ENCODE data around the gene ESPNL.
A peak's percentile ranks its signal among the peaks of the same experiment; 100 is the strongest.

Gene ESPNL

GRCh38 chr2:238125127-238125885, 25.2 kb downstream of the ESPNL start:
- Mint-ChIP-seq H3K27me3 (no peaks in the 10 kb centered on the region), H3K9me3 (no peaks in the 10 kb centered on the region), H3K4me1 (peaks cover 3% of the 10 kb centered on the region), H3K36me3 (no peaks in the 10 kb centered on the region), H3K4me3 (no peak overlapping the region), H3K27ac (no peak overlapping the region)
- ATAC-seq: no peak

GRCh38 chr2:238126338-238126737, 26.2 kb downstream of the ESPNL start:
- Mint-ChIP-seq H3K27me3 (no peaks in the 10 kb centered on the region), H3K4me3 (no peak overlapping the region), H3K36me3 (no peaks in the 10 kb centered on the region), H3K27ac (no peak overlapping the region), H3K4me1 (no peaks in the 10 kb centered on the region), H3K9me3 (no peaks in the 10 kb centered on the region)
- no peak for ATAC-seq

GRCh38 chr2:238126775-238127164, 26.6 kb downstream of the ESPNL start:
- no peak for ATAC-seq
- no peak overlapping the region for H3K27ac Mint-ChIP-seq
- no peaks in the 10 kb centered on the region for H3K9me3 Mint-ChIP-seq
- H3K36me3 Mint-ChIP-seq: no peaks in the 10 kb centered on the region
- no peaks in the 10 kb centered on the region for H3K4me1 Mint-ChIP-seq
- H3K27me3 Mint-ChIP-seq: no peaks in the 10 kb centered on the region
- H3K4me3 Mint-ChIP-seq: no peak overlapping the region

- ATAC-seq: no peak
- Mint-ChIP-seq H3K27me3 (no peaks in the 10 kb centered on the region), H3K36me3 (no peaks in the 10 kb centered on the region), H3K4me3 (no peak overlapping the region), H3K27ac (no peak overlapping the region), H3K9me3 (no peaks in the 10 kb centered on the region), H3K4me1 (no peaks in the 10 kb centered on the region)
These were observed 27.3 kb downstream of the ESPNL start for GRCh38 chr2:238127165-238128060.

GRCh38 chr2:238128061-238128440, 27.9 kb downstream of the ESPNL start:
- Mint-ChIP-seq H3K4me3 (no peak overlapping the region), H3K27me3 (no peaks in the 10 kb centered on the region), H3K9me3 (no peaks in the 10 kb centered on the region), H3K36me3 (no peaks in the 10 kb centered on the region), H3K27ac (no peak overlapping the region), H3K4me1 (no peaks in the 10 kb centered on the region)
- ATAC-seq: no peak

- no peak overlapping the region for H3K4me3 Mint-ChIP-seq
- no peak overlapping the region for H3K27ac Mint-ChIP-seq
- ATAC-seq: peak; percentile 6
- H3K36me3 Mint-ChIP-seq: no peaks in the 10 kb centered on the region
- no peaks in the 10 kb centered on the region for H3K9me3 Mint-ChIP-seq
- peaks cover 2% of the 10 kb centered on the region for H3K4me1 Mint-ChIP-seq
- H3K27me3 Mint-ChIP-seq: no peaks in the 10 kb centered on the region
These were observed 28.4 kb downstream of the ESPNL start for GRCh38 chr2:238128534-238129001.

- ATAC-seq: no peak
- Mint-ChIP-seq H3K36me3 (no peaks in the 10 kb centered on the region), H3K27me3 (no peaks in the 10 kb centered on the region), H3K9me3 (no peaks in the 10 kb centered on the region), H3K27ac (no peak overlapping the region), H3K4me1 (peaks cover 4% of the 10 kb centered on the region), H3K4me3 (no peak overlapping the region)
These were observed 29.2 kb downstream of the ESPNL start for GRCh38 chr2:238129166-238130010.

GRCh38 chr2:238130111-238130695, 30.1 kb downstream of the ESPNL start:
- Mint-ChIP-seq H3K9me3 (no peaks in the 10 kb centered on the region), H3K4me1 (peaks cover 4% of the 10 kb centered on the region), H3K27me3 (no peaks in the 10 kb centered on the region), H3K36me3 (no peaks in the 10 kb centered on the region), H3K4me3 (no peak overlapping the region), H3K27ac (no peak overlapping the region)
- ATAC-seq: no peak

- Mint-ChIP-seq H3K4me1 (peaks cover 4% of the 10 kb centered on the region), H3K9me3 (no peaks in the 10 kb centered on the region), H3K27ac (no peak overlapping the region), H3K27me3 (no peaks in the 10 kb centered on the region), H3K36me3 (no peaks in the 10 kb centered on the region), H3K4me3 (no peak overlapping the region)
- no peak for ATAC-seq
These were observed 30.8 kb downstream of the ESPNL start for GRCh38 chr2:238130696-238131628.

- H3K4me3 Mint-ChIP-seq: no peak overlapping the region
- H3K27ac Mint-ChIP-seq: no peak overlapping the region
- H3K36me3 Mint-ChIP-seq: no peaks in the 10 kb centered on the region
- H3K27me3 Mint-ChIP-seq: no peaks in the 10 kb centered on the region
- peaks cover 4% of the 10 kb centered on the region for H3K4me1 Mint-ChIP-seq
- no peak for ATAC-seq
- no peaks in the 10 kb centered on the region for H3K9me3 Mint-ChIP-seq
These were observed 31.8 kb downstream of the ESPNL start for GRCh38 chr2:238131761-238132462.

- Mint-ChIP-seq H3K9me3 (no peaks in the 10 kb centered on the region), H3K36me3 (no peaks in the 10 kb centered on the region), H3K4me3 (no peak overlapping the region), H3K4me1 (peaks cover 7% of the 10 kb centered on the region), H3K27me3 (no peaks in the 10 kb centered on the region), H3K27ac (no peak overlapping the region)
- no peak for ATAC-seq
These were observed 32.6 kb downstream of the ESPNL start for GRCh38 chr2:238132463-238133450.

- ATAC-seq: no peak
- Mint-ChIP-seq H3K27me3 (no peaks in the 10 kb centered on the region), H3K9me3 (no peaks in the 10 kb centered on the region), H3K36me3 (no peaks in the 10 kb centered on the region), H3K4me1 (peaks cover 17% of the 10 kb centered on the region), H3K4me3 (no peak overlapping the region), H3K27ac (no peak overlapping the region)
These were observed 33.6 kb downstream of the ESPNL start for GRCh38 chr2:238133499-238134392.
